ENCODE measurements around the gene MRPL20. TPM values are rescaled to one million over a fixed set of nuclear protein-coding genes. Genes with fewer than 3 reads are reported as not detected.

The MRPL20 gene
- total and polyA plus RNA-seq, 10 donors, result 67.4 to 168 (median 101) TPM

DNA sequence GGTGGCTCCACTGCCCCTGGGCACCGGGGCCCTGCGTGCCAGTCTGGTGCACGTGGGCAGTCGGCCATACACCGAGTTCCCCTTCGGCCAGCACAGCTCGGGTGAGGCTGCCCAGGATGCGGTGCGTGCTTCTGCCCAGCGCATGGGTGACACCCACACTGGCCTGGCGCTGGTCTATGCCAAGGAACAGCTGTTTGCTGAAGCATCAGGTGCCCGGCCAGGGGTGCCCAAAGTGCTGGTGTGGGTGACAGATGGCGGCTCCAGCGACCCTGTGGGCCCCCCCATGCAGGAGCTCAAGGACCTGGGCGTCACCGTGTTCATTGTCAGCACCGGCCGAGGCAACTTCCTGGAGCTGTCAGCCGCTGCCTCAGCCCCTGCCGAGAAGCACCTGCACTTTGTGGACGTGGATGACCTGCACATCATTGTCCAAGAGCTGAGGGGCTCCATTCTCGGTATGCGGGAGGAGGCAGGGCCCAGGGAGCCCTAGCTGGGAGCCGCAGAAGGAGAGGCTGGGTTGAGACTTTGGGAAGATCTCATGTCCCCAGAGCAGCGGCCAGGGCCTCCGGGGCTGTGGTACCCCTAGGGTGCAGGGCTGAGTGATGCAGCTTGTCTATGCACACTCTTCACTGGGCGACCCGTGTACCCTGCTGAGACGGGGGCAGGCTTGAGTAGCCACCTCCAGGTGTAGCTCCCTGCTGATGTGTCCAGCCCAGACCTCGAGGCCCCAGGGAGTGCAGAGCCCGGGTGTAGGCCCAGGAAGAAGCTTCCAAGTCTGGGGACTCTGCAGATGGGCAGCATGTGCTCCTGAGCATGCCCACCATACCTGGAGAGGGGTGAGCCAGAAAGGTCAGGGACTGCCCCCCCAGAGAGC is 30.2 kb upstream of the MRPL20 start:
- Histone ChIP-seq H3K27me3 (replicated peaks in 1 of 7) (peaks cover 0 to 88% (median 46%) of the 10 kb centered on the region in 7 donors), H3K27ac (no peak overlapping the region), H3K4me1 (peaks cover 42 to 71% (median 57%) of the 10 kb centered on the region in 6 donors), H3K9me3 (no peaks in the 10 kb centered on the region), H3K36me3 (no peaks in the 10 kb centered on the region), H3K4me3 (no peak overlapping the region)
- intact Hi-C loops (cut with DNase I; ENCODE audit: low total_unique reads), result no loop called here
- TF ChIP-seq, protein P1, sequence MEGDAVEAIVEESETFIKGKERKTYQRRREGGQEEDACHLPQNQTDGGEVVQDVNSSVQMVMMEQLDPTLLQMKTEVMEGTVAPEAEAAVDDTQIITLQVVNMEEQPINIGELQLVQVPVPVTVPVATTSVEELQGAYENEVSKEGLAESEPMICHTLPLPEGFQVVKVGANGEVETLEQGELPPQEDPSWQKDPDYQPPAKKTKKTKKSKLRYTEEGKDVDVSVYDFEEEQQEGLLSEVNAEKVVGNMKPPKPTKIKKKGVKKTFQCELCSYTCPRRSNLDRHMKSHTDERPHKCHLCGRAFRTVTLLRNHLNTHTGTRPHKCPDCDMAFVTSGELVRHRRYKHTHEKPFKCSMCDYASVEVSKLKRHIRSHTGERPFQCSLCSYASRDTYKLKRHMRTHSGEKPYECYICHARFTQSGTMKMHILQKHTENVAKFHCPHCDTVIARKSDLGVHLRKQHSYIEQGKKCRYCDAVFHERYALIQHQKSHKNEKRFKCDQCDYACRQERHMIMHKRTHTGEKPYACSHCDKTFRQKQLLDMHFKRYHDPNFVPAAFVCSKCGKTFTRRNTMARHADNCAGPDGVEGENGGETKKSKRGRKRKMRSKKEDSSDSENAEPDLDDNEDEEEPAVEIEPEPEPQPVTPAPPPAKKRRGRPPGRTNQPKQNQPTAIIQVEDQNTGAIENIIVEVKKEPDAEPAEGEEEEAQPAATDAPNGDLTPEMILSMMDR (IDR thresholded peaks at IDR 0.05 in 8 of 11, conservative IDR thresholded peaks at IDR 0.05 in 3 of 11), result no peak
- TF ChIP-seq POLR2A (IDR thresholded peaks at IDR 0.05) (no peak), POLR2AphosphoS5 (IDR thresholded peaks at IDR 0.05) (no peak)
- 82 to 89% (median 86%) methylated on average over 19 to 31 of the region's 31 CpGs for WGBS, 5 donors
- peak; percentile 67 for DNase-seq

DNA sequence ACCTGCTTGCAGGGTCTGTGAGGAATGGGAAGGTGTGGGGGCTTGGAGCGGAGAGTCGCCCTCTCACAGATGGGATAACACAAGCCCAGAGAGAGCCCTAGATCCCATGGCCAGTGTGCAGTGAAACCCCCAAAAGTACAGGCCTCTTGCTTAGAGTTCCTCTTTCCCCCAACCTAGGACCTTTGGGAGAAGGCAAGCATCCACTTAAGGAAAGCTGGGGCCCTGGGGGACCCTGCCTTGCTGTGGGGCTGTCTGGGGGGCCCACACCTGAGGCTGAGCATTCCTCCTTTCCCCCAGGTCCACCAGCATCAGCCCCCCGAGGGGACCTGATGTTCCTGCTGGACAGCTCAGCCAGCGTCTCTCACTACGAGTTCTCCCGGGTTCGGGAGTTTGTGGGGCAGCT is 29.5 kb upstream of the MRPL20 start:
- H3K4me1 ChIP-seq, result peaks cover 42 to 77% (median 61%) of the 10 kb centered on the region in 6 donors
- intact Hi-C loops (cut with DNase I; ENCODE audit: low total_unique reads), result no loop called here
- H3K27me3 ChIP-seq (replicated peaks in 1 of 7), result peaks cover 0 to 94% (median 46%) of the 10 kb centered on the region in 7 donors
- 89 to 96% (median 92%) methylated on average over 7 of the region's 7 CpGs for WGBS, 5 donors
- peak overlapping the region in 3 of 8 donors; percentile 37 to 71 (median 42) for H3K4me3 ChIP-seq
- no peak for TF ChIP-seq POLR2AphosphoS5 (IDR thresholded peaks at IDR 0.05)
- TF ChIP-seq, protein P1 (IDR thresholded peaks at IDR 0.05 in 8 of 11, conservative IDR thresholded peaks at IDR 0.05 in 3 of 11), result no peak
- TF ChIP-seq POLR2A (IDR thresholded peaks at IDR 0.05), result no peak
- no peaks in the 10 kb centered on the region for H3K36me3 ChIP-seq
- no peaks in the 10 kb centered on the region for H3K9me3 ChIP-seq
- no peak overlapping the region for H3K27ac ChIP-seq
- no peak for DNase-seq

DNA sequence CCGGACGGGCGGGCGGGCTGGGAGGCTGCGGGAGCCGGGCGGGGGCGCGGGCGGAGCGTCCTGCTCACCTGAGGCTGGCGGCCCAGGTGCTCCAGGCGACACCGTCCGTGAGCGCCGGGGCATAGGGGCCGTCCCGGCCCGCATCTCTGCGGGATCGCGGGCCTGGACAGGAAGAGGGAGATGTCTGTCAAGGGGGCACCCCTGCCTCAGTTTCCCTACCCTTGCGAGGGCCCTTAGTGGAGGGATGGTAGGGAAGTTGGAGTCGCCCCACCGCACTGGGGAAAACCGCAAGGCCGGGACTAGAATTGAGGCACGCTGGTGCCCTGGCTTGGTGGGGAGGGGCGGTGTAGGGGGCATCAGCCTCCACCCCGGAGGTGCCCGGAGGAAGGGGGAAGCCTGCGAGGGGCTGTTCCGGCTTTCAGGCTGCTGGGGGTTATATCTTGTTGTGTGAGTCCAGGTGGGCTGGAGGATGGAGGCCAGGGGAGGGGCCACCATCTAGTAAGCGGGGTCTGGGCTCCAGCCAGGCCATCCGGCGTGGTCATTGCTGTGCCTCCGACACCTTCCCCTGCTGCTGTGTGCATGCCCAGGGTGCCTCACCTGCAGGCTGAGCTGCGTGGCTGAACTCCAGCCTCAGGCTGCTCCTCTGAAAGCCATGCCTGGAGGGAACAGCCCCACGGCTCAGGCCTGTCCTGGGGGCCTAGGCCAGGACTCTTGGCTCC is 29.0 kb upstream of the MRPL20 start:
- TF ChIP-seq, protein P1 (IDR thresholded peaks at IDR 0.05 in 8 of 11, conservative IDR thresholded peaks at IDR 0.05 in 3 of 11), result no peak
- TF ChIP-seq POLR2AphosphoS5 (IDR thresholded peaks at IDR 0.05) (no peak), POLR2A (IDR thresholded peaks at IDR 0.05) (no peak)
- no peaks in the 10 kb centered on the region for H3K9me3 ChIP-seq
- H3K27me3 ChIP-seq (replicated peaks in 1 of 7), result peaks cover 0 to 97% (median 46%) of the 10 kb centered on the region in 7 donors
- intact Hi-C loops (cut with DNase I; ENCODE audit: low total_unique reads), result no loop called here
- peak overlapping the region; percentile 23 to 71 (median 38) for H3K4me3 ChIP-seq
- 19 to 34% (median 21%) methylated on average over 7 to 40 of the region's 40 CpGs for WGBS, 5 donors
- H3K36me3 ChIP-seq, result no peaks in the 10 kb centered on the region
- peak; percentile 65 for DNase-seq
- peaks cover 42 to 78% (median 60%) of the 10 kb centered on the region in 6 donors for H3K4me1 ChIP-seq
- peak overlapping the region in 1 of 8 donors; percentile 82 for H3K27ac ChIP-seq

Data from spleen (tissue), 11 donors.